ENCODE data around the gene ITGB6. TPM values are rescaled to one million over a fixed set of nuclear protein-coding genes. Genes with fewer than 3 reads are reported as not detected.

ITGB6 gene
- total and polyA plus RNA-seq, 7 donors = 1.8 to 5.1 (median 2.5) TPM; not detected in 4

GRCh38 chr2:160085662-160086061 lies 114.4 kb downstream of the ITGB6 start:
- H3K4me3 ChIP-seq = no peak overlapping the region
- 91 to 93% methylated on average over 3 of the region's 3 CpGs for WGBS, 2 donors
- no peaks in the 10 kb centered on the region for H3K36me3 ChIP-seq
- no peak overlapping the region for H3K27ac ChIP-seq
- intact Hi-C loops (cut with DNase I) = no loop called here
- DNase-seq = no peak
- H3K4me1 ChIP-seq = no peaks in the 10 kb centered on the region
- TF ChIP-seq POLR2A (IDR thresholded peaks at IDR 0.05) = no peak
- TF ChIP-seq POLR2AphosphoS5 (IDR thresholded peaks at IDR 0.05) = no peak
- no peak for TF ChIP-seq EP300 (IDR thresholded peaks at IDR 0.05)
- H3K27me3 ChIP-seq = no peaks in the 10 kb centered on the region
- H3K9me3 ChIP-seq = peaks cover 39 to 54% (median 46%) of the 10 kb centered on the region in 4 donors

GRCh38 chr2:160077912-160078810 lies 121.9 kb downstream of the ITGB6 start:
- Histone ChIP-seq H3K9me3 (peaks cover 0 to 3% (median under 1%) of the 10 kb centered on the region in 4 donors), H3K4me1 (no peaks in the 10 kb centered on the region), H3K27ac (no peak overlapping the region), H3K4me3 (no peak overlapping the region), H3K27me3 (no peaks in the 10 kb centered on the region), H3K36me3 (no peaks in the 10 kb centered on the region)
- WGBS, 2 donors = 15 to 72% methylated on average over 4 of the region's 4 CpGs
- DNase-seq = no peak
- intact Hi-C loops (cut with DNase I) = no loop called here
- TF ChIP-seq POLR2A (IDR thresholded peaks at IDR 0.05) = no peak
- TF ChIP-seq EP300 (IDR thresholded peaks at IDR 0.05) = no peak
- no peak for TF ChIP-seq CTCF (IDR thresholded peaks at IDR 0.05)
- no peak for TF ChIP-seq POLR2AphosphoS5 (IDR thresholded peaks at IDR 0.05)

- Histone ChIP-seq H3K27ac (no peak overlapping the region), H3K4me3 (no peak overlapping the region), H3K4me1 (no peaks in the 10 kb centered on the region), H3K36me3 (no peaks in the 10 kb centered on the region), H3K27me3 (no peaks in the 10 kb centered on the region), H3K9me3 (peaks cover 0 to 2% (median 0%) of the 10 kb centered on the region in 4 donors)
- no peak for DNase-seq
- WGBS, 2 donors = 16 to 27% methylated on average over 4 of the region's 4 CpGs
- TF ChIP-seq CTCF (IDR thresholded peaks at IDR 0.05) = no peak
- TF ChIP-seq POLR2A (IDR thresholded peaks at IDR 0.05) = no peak
- no peak for TF ChIP-seq EP300 (IDR thresholded peaks at IDR 0.05)
- TF ChIP-seq POLR2AphosphoS5 (IDR thresholded peaks at IDR 0.05) = no peak
- intact Hi-C loops (cut with DNase I) = no loop called here
These were observed 123.2 kb downstream of the ITGB6 start for GRCh38 chr2:160076914-160077313.

- TF ChIP-seq EP300 (IDR thresholded peaks at IDR 0.05) (no peak), POLR2AphosphoS5 (IDR thresholded peaks at IDR 0.05) (no peak), POLR2A (IDR thresholded peaks at IDR 0.05) (no peak), CTCF (IDR thresholded peaks at IDR 0.05) (no peak)
- H3K4me3 ChIP-seq = no peak overlapping the region
- DNase-seq = no peak
- no peaks in the 10 kb centered on the region for H3K27me3 ChIP-seq
- H3K27ac ChIP-seq = no peak overlapping the region
- intact Hi-C loops (cut with DNase I) = no loop called here
- no peaks in the 10 kb centered on the region for H3K36me3 ChIP-seq
- 17 to 67% methylated on average over 2 of the region's 2 CpGs for WGBS, 2 donors
- H3K4me1 ChIP-seq = no peaks in the 10 kb centered on the region
- peaks cover 0 to 2% (median 0%) of the 10 kb centered on the region in 4 donors for H3K9me3 ChIP-seq
These were observed 123.8 kb downstream of the ITGB6 start for GRCh38 chr2:160076241-160076640.

GRCh38 chr2:160075171-160075570 lies 124.9 kb downstream of the ITGB6 start:
- intact Hi-C loops (cut with DNase I) = no loop called here
- peaks cover 0 to 2% (median 0%) of the 10 kb centered on the region in 4 donors for H3K9me3 ChIP-seq
- no peaks in the 10 kb centered on the region for H3K36me3 ChIP-seq
- H3K4me3 ChIP-seq = no peak overlapping the region
- WGBS, 2 donors = 26 to 73% methylated on average over 5 of the region's 5 CpGs
- DNase-seq = no peak
- H3K27ac ChIP-seq = no peak overlapping the region
- TF ChIP-seq POLR2AphosphoS5 (IDR thresholded peaks at IDR 0.05) (no peak), CTCF (IDR thresholded peaks at IDR 0.05) (no peak), EP300 (IDR thresholded peaks at IDR 0.05) (no peak), POLR2A (IDR thresholded peaks at IDR 0.05) (no peak)
- H3K4me1 ChIP-seq = no peaks in the 10 kb centered on the region
- H3K27me3 ChIP-seq = no peaks in the 10 kb centered on the region

Data from sigmoid colon (tissue), 7 donors.